H1 (cell line): Measurements from ENCODE around the gene GOLGA3. TPM values are rescaled to one million over a fixed set of nuclear protein-coding genes. Genes with fewer than 3 reads are reported as not detected.

ENCODE experiments used
- CBX5 ChIP-seq: fragments of 300-800, 300-1000 bp; sonication (generic); IDR thresholded peaks from 2 replicates; pipeline ENCODE4 v1.7.1; 2016; ENCODE audit warnings: antibody characterized with exemption, low read length, low read depth
- CTCF ChIP-seq, 3 experiments: IDR thresholded peaks; 1 replicate in 2 of 3; 2 replicates in 1 of 3; pipeline versions ENCODE4 v1.5.1 to v1.6.1; 2011; ENCODE audit warnings: low read length in 3 of 3, mild to moderate bottlenecking in 3 of 3, inconsistent platforms in 2 of 3, low read depth in 1 of 3, moderate library complexity in 1 of 3; ENCODE audit not compliant: insufficient read depth in 1 of 3; ENCODE audit errors: control extremely low read depth in 1 of 3
- POLR2A ChIP-seq, 2 experiments: IDR thresholded peaks; 1 replicate in 1 of 2; 2 replicates in 1 of 2; pipeline ENCODE4 v1.6.1; 2011; ENCODE audit warnings: low read depth in 2 of 2, low read length in 2 of 2, mild to moderate bottlenecking in 2 of 2; ENCODE audit errors: control extremely low read depth in 1 of 2
- SUZ12 ChIP-seq: fragments of 200-600 bp; sonication (generic); IDR thresholded peaks from 2 replicates; pipeline ENCODE4 v1.6.1; 2012; ENCODE audit warnings: mild to moderate bottlenecking, inconsistent platforms, low read length, moderate library complexity, mixed read lengths
- ZNF274 ChIP-seq: IDR thresholded peaks from 2 replicates; pipeline ENCODE4 v1.7.0; 2012; ENCODE audit warnings: low read length, borderline replicate concordance; ENCODE audit errors: extremely low read depth
- polyA plus RNA-seq, 7 experiments: library from polyadenylated mRNA; depleted of rRNA in 3 of 7; stranded (reverse) in 5 of 7; unstranded in 2 of 7; fragments of >200 nt in 5 of 7; fragments of 200-250 nt in 2 of 7; gene quantifications; 1 replicate in 5 of 7; 2 replicates in 1 of 7; 4 replicates in 1 of 7; pipeline versions ENCODE4 v1.2.1 to v1.2.3, GENCODE V29; 2011 to 2013; ENCODE audit warnings: missing spikeins in 2 of 7, mixed read lengths in 2 of 7
- total RNA-seq: library from RNA; stranded (reverse); fragmentation: NEBNext Ultra II Directional; extraction: Animal tissue kit (Norgen Biotek cat#: 25700); gene quantifications from 2 replicates; pipeline ENCODE4 v1.2.1, GENCODE V29; 2021

Gene GOLGA3
- total and polyA plus RNA-seq, 2 of the 8 experiments (the other 6 are each of a cell fraction or from before 2014, with no cell fraction given), result 6.4 to 33.1 TPM

- TF ChIP-seq CTCF (IDR thresholded peaks at IDR 0.05; ENCODE audit: control extremely low read depth in 1 of 3, insufficient read depth in 1 of 3, low read depth in 1 of 3, low read length in 3 of 3), result no peak
- no peak for TF ChIP-seq POLR2A (IDR thresholded peaks at IDR 0.05; ENCODE audit: control extremely low read depth in 1 of 2, low read depth in 2 of 2, low read length in 2 of 2)
- TF ChIP-seq ZNF274, result no peak
- TF ChIP-seq SUZ12, result no peak
- TF ChIP-seq CBX5, result no peak
These were observed 24.2 kb downstream of the GOLGA3 start (continued) for GRCh38 chr12:132804426-132804861.
